Chondrocyte (in vitro differentiated cells): ENCODE measurements around the gene SPA17. TPM values are rescaled to one million over a fixed set of nuclear protein-coding genes. Genes with fewer than 3 reads are reported as not detected.
A peak's percentile ranks its signal among the peaks of the same experiment; 100 is the strongest.

ENCODE experiments used
- DNase-seq: peaks from one replicate; pipeline ENCODE4 v3.0.0; 2021; ENCODE audit warnings: mixed read lengths, low spot score
- H3K27ac Mint-ChIP-seq: one replicate; pipeline ENCODE4 v1.8.0; 2021; ENCODE audit warnings: mild to moderate bottlenecking, moderate library complexity, mixed read lengths; ENCODE audit not compliant: unreplicated experiment
- H3K27me3 Mint-ChIP-seq: 2 replicates; pipeline ENCODE4 v1.8.0; 2021; ENCODE audit warnings: low read depth, mixed read lengths
- H3K36me3 Mint-ChIP-seq: 2 replicates; pipeline ENCODE4 v1.8.0; 2021; ENCODE audit warnings: low read depth, mixed read lengths
- H3K4me1 Mint-ChIP-seq: 2 replicates; pipeline ENCODE4 v1.8.0; 2021; ENCODE audit warnings: low read depth, mild to moderate bottlenecking, mixed read lengths
- H3K4me3 Mint-ChIP-seq: one replicate; pipeline ENCODE4 v1.8.0; 2021; ENCODE audit warnings: mild to moderate bottlenecking, moderate library complexity, mixed read lengths; ENCODE audit not compliant: unreplicated experiment
- H3K9me3 Mint-ChIP-seq: 2 replicates; pipeline ENCODE4 v1.8.0; 2021; ENCODE audit warnings: low read depth, mixed read lengths
- CTCF ChIP-seq: fragments of 200-600 bp; sonication (generic); IDR thresholded peaks from 2 replicates; pipeline ENCODE4 v1.5.0; 2021; ENCODE audit warnings: antibody characterized with exemption, mild to moderate bottlenecking, moderate library complexity
- total RNA-seq: library from RNA; stranded (reverse); gene quantifications from 3 replicates; pipeline ENCODE4 v1.2.1, GENCODE V29; 2021

The SPA17 gene
- total RNA-seq, 1 donor from 2014 or later: 1.7 TPM

GRCh38 chr11:124643042-124643604 is 30.6 kb upstream of the SPA17 start:
- no peak for DNase-seq
- H3K9me3 Mint-ChIP-seq: no peaks in the 10 kb centered on the region
- H3K4me1 Mint-ChIP-seq: peaks cover 22% of the 10 kb centered on the region
- H3K36me3 Mint-ChIP-seq: no peaks in the 10 kb centered on the region
- peak overlapping the region; percentile 99 for H3K27ac Mint-ChIP-seq
- no peak for TF ChIP-seq CTCF
- no peaks in the 10 kb centered on the region for H3K27me3 Mint-ChIP-seq
- no peak overlapping the region for H3K4me3 Mint-ChIP-seq

- peak overlapping the region; percentile 99 for H3K27ac Mint-ChIP-seq
- H3K9me3 Mint-ChIP-seq: no peaks in the 10 kb centered on the region
- peak overlapping the region; percentile 34 for H3K4me3 Mint-ChIP-seq
- H3K36me3 Mint-ChIP-seq: no peaks in the 10 kb centered on the region
- no peak for DNase-seq
- TF ChIP-seq CTCF: no peak
- peaks cover 22% of the 10 kb centered on the region for H3K4me1 Mint-ChIP-seq
- no peaks in the 10 kb centered on the region for H3K27me3 Mint-ChIP-seq
These were observed 29.9 kb upstream of the SPA17 start for GRCh38 chr11:124643605-124644425.

GRCh38 chr11:124644426-124645280 is 29.1 kb upstream of the SPA17 start:
- Mint-ChIP-seq H3K36me3 (no peaks in the 10 kb centered on the region), H3K27me3 (no peaks in the 10 kb centered on the region), H3K27ac (peak overlapping the region; percentile 99), H3K9me3 (no peaks in the 10 kb centered on the region), H3K4me3 (peak overlapping the region; percentile 41), H3K4me1 (peaks cover 22% of the 10 kb centered on the region)
- DNase-seq: no peak
- peak; percentile 90 for TF ChIP-seq CTCF

GRCh38 chr11:124646148-124646547 is 27.6 kb upstream of the SPA17 start:
- H3K9me3 Mint-ChIP-seq: no peaks in the 10 kb centered on the region
- no peak overlapping the region for H3K4me3 Mint-ChIP-seq
- DNase-seq: no peak
- TF ChIP-seq CTCF: no peak
- no peaks in the 10 kb centered on the region for H3K36me3 Mint-ChIP-seq
- H3K27me3 Mint-ChIP-seq: no peaks in the 10 kb centered on the region
- peaks cover 22% of the 10 kb centered on the region for H3K4me1 Mint-ChIP-seq
- H3K27ac Mint-ChIP-seq: no peak overlapping the region

- TF ChIP-seq CTCF: no peak
- H3K9me3 Mint-ChIP-seq: no peaks in the 10 kb centered on the region
These were observed 25.1 kb upstream of the SPA17 start for GRCh38 chr11:124648610-124649009.

More at GRCh38 chr11:124648610-124649009, 25.1 kb upstream of the SPA17 start:
- peaks cover 7% of the 10 kb centered on the region for H3K36me3 Mint-ChIP-seq
- H3K27me3 Mint-ChIP-seq: no peaks in the 10 kb centered on the region
- peaks cover 13% of the 10 kb centered on the region for H3K4me1 Mint-ChIP-seq
- no peak for DNase-seq
- H3K27ac Mint-ChIP-seq: no peak overlapping the region
- no peak overlapping the region for H3K4me3 Mint-ChIP-seq
